Fibroblast of lung (primary cell): Measurements from ENCODE around the gene GPC6. TPM values are rescaled to one million over a fixed set of nuclear protein-coding genes. Genes with fewer than 3 reads are reported as not detected.

Source experiments
- DNase-seq, 2 donors: peaks; one replicate each; pipeline versions ENCODE4 v3.0.0 to v3.0.0-alpha.2; 2010; ENCODE audit warnings: low read depth in 2 of 2
- H2AFZ ChIP-seq: 2 replicates; pipeline ENCODE4 v1.5.1; 2012; ENCODE audit warnings: low read length, control low read depth, inconsistent platforms
- H3K27ac ChIP-seq: 2 replicates; pipeline ENCODE4 v1.5.1; 2011; ENCODE audit warnings: low read length, control low read depth; ENCODE audit not compliant: insufficient read depth
- H3K27me3 ChIP-seq: 2 replicates; pipeline ENCODE4 v1.5.1; 2011; ENCODE audit warnings: mild to moderate bottlenecking, low read length; ENCODE audit not compliant: control insufficient read depth, insufficient read depth
- H3K36me3 ChIP-seq: 2 replicates; pipeline ENCODE4 v1.5.1; 2011; ENCODE audit warnings: low read length; ENCODE audit not compliant: control insufficient read depth, insufficient read depth
- H3K4me1 ChIP-seq: 2 replicates; pipeline ENCODE4 v1.5.1; 2011; ENCODE audit warnings: low read length; ENCODE audit not compliant: control insufficient read depth, insufficient read depth; ENCODE audit errors: extremely low read depth
- H3K4me2 ChIP-seq: 2 replicates; pipeline ENCODE4 v1.5.1; 2011; ENCODE audit warnings: low read length, control low read depth; ENCODE audit not compliant: insufficient read depth; ENCODE audit errors: extremely low read depth
- H3K4me3 ChIP-seq, 4 experiments: fragments of 200-600 bp in 1 of 4; sonication (generic) in 1 of 4; replicated peaks in 1 of 4; 2 replicates each; pipeline ENCODE4 v1.5.1; 2011 to 2016; ENCODE audit warnings: low read length in 4 of 4, low read depth in 3 of 4, mild to moderate bottlenecking in 3 of 4, control low read depth in 2 of 4, inconsistent platforms in 1 of 4, mixed read lengths in 1 of 4; ENCODE audit not compliant: insufficient read depth in 1 of 4; ENCODE audit errors: control extremely low read depth in 1 of 4
- H3K79me2 ChIP-seq: 2 replicates; pipeline ENCODE4 v1.5.1; 2012; ENCODE audit warnings: mild to moderate bottlenecking, low read length, inconsistent platforms; ENCODE audit not compliant: control insufficient read depth, insufficient read depth
- H3K9ac ChIP-seq: 2 replicates; pipeline ENCODE4 v1.5.1; 2011; ENCODE audit warnings: mild to moderate bottlenecking, low read length, control low read depth; ENCODE audit not compliant: insufficient read depth
- H3K9me3 ChIP-seq: 2 replicates; pipeline ENCODE4 v1.5.1; 2012; ENCODE audit warnings: low read depth, low read length; ENCODE audit not compliant: control insufficient read depth, insufficient read depth
- H4K20me1 ChIP-seq: 2 replicates; pipeline ENCODE4 v1.5.1; 2011; ENCODE audit warnings: low read length; ENCODE audit not compliant: control insufficient read depth, insufficient read depth; ENCODE audit errors: extremely low read depth
- EZH2 ChIP-seq: IDR thresholded peaks from 2 replicates; pipeline ENCODE4 v1.5.1; 2012; ENCODE audit warnings: low read length, control low read depth, mild to moderate bottlenecking; ENCODE audit errors: missing control alignments
- polyA plus RNA-seq, 2 donors: library from polyadenylated mRNA; depleted of rRNA in 1 of 2; stranded (reverse) in 1 of 2; unstranded in 1 of 2; fragments of >200 nt; gene quantifications; 2 replicates each; pipeline ENCODE4 v1.2.1, GENCODE V29; 2011 to 2012; ENCODE audit warnings: missing spikeins in 1 of 2
- total RNA-seq: library from RNA; depleted of rRNA; stranded (reverse); fragments of >200 nt; gene quantifications from 2 replicates; pipeline ENCODE4 v1.2.1, GENCODE V29; 2014
- TF ChIP-seq, protein P1 (sequence below), 2 donors: IDR thresholded peaks in 1 of 2; conservative IDR thresholded peaks in 1 of 2; 1 replicate in 1 of 2; 2 replicates in 1 of 2; pipeline ENCODE4 v1.5.1; 2011 to 2012; ENCODE audit warnings: low read length in 2 of 2, control low read depth in 1 of 2, inconsistent platforms in 1 of 2, low read depth in 1 of 2, mild to moderate bottlenecking in 1 of 2

GPC6 gene
- total and polyA plus RNA-seq, 2 donors (not counting 1 experiment from before 2014, with no cell fraction given), result 11.2 to 33.7 TPM

DNA sequence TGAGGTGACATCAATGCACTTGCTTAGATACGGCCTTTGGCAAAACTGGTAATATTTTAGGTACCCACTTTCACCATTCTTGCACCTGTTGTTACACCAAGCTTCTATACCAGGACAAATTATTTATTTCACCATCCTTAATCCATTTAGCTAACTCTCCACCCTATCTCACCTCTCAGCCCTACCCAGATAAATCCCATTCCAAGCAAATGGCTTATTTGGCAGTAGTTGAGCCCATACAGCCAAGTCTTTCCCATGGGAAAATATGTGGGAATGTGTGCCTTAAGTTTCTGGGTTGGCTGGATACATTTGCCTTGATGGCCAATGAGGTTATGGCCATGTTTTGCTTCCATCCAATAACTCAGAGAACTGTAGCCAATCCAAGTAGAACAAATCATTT, 551.9 kb downstream of the GPC6 start:
- Histone ChIP-seq H3K36me3 (no peaks in the 10 kb centered on the region), H4K20me1 (no peaks in the 10 kb centered on the region), H3K4me1 (peaks cover 3% of the 10 kb centered on the region), H3K9me3 (no peaks in the 10 kb centered on the region), H3K9ac (no peak overlapping the region), H2AFZ (no peak overlapping the region), H3K27me3 (no peaks in the 10 kb centered on the region), H3K27ac (no peak overlapping the region), H3K4me2 (no peak overlapping the region), H3K4me3 (no peak overlapping the region), H3K79me2 (no peaks in the 10 kb centered on the region)
- DNase-seq, result no peak
- no peak for TF ChIP-seq EZH2
- TF ChIP-seq, protein P1, sequence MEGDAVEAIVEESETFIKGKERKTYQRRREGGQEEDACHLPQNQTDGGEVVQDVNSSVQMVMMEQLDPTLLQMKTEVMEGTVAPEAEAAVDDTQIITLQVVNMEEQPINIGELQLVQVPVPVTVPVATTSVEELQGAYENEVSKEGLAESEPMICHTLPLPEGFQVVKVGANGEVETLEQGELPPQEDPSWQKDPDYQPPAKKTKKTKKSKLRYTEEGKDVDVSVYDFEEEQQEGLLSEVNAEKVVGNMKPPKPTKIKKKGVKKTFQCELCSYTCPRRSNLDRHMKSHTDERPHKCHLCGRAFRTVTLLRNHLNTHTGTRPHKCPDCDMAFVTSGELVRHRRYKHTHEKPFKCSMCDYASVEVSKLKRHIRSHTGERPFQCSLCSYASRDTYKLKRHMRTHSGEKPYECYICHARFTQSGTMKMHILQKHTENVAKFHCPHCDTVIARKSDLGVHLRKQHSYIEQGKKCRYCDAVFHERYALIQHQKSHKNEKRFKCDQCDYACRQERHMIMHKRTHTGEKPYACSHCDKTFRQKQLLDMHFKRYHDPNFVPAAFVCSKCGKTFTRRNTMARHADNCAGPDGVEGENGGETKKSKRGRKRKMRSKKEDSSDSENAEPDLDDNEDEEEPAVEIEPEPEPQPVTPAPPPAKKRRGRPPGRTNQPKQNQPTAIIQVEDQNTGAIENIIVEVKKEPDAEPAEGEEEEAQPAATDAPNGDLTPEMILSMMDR (conservative IDR thresholded peaks at IDR 0.05 in 1 of 2, IDR thresholded peaks at IDR 0.05 in 1 of 2; ENCODE audit: low read depth in 1 of 2, low read length in 2 of 2), result no peak

DNA sequence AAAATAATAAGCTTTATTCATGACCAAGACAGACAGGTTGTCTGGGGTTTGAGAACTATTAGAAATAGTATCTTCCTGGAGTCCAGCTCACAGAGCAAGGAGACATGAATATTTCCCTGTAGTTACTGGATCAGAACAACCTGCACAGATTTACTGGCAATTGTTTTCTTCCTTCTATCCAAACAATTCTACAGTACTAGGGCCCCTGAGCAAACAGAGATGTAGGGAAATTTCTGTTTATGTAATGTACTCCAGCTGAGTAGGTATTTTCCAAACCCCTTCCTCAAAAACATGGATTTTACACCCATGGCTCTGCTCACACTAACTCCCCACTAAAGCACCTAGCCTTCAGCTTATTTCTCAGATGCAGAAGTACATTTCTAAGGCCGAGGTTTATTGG, 557.6 kb downstream of the GPC6 start:
- H3K4me2 ChIP-seq, result no peak overlapping the region
- DNase-seq, result no peak
- no peaks in the 10 kb centered on the region for H3K79me2 ChIP-seq
- H3K36me3 ChIP-seq, result no peaks in the 10 kb centered on the region
- TF ChIP-seq EZH2, result no peak
- TF ChIP-seq, protein P1 (conservative IDR thresholded peaks at IDR 0.05 in 1 of 2, IDR thresholded peaks at IDR 0.05 in 1 of 2; ENCODE audit: low read depth in 1 of 2, low read length in 2 of 2), result no peak
- no peak overlapping the region for H3K9ac ChIP-seq
- no peak overlapping the region for H2AFZ ChIP-seq
- no peaks in the 10 kb centered on the region for H4K20me1 ChIP-seq
- H3K4me3 ChIP-seq, result no peak overlapping the region
- no peak overlapping the region for H3K27ac ChIP-seq
- no peaks in the 10 kb centered on the region for H3K9me3 ChIP-seq
- H3K27me3 ChIP-seq, result no peaks in the 10 kb centered on the region
- no peaks in the 10 kb centered on the region for H3K4me1 ChIP-seq

DNA sequence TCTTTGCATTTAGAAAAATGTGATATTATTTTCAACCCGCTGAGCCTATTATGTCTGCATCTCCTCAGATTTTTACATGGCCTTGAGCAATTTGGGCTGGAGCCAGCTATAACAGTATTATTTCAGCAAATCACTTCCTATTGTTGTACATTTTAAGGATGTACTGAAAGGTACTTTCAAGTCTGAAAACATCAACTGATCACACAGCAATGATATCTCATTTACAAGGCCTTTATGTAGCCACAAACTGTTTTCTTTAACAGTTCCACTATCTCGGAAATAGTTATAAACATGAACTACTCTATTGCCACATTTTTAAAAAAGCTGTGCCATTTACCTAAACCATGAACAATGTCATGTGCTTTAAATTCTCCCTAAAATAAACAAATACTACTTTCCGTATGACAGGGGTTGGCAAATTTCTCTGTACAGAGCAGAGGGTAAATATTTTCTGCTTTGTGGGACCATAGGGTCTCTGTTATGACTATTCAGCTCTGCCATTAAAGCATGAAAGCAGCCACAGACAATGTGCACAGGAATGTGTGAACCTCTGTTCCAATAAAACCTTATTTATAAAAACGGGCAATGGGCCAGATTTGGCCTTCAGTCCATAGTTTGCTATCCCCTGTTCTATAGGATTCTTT, 560.4 kb downstream of the GPC6 start:
- H3K27me3 ChIP-seq, result no peaks in the 10 kb centered on the region
- H3K4me3 ChIP-seq, result no peak overlapping the region
- H3K27ac ChIP-seq, result no peak overlapping the region
- no peaks in the 10 kb centered on the region for H3K36me3 ChIP-seq
- TF ChIP-seq, protein P1 (conservative IDR thresholded peaks at IDR 0.05 in 1 of 2, IDR thresholded peaks at IDR 0.05 in 1 of 2; ENCODE audit: low read depth in 1 of 2, low read length in 2 of 2), result no peak
- no peak for TF ChIP-seq EZH2
- no peak overlapping the region for H3K4me2 ChIP-seq
- H4K20me1 ChIP-seq, result no peaks in the 10 kb centered on the region
- no peak overlapping the region for H3K9ac ChIP-seq
- DNase-seq, result peak in 1 of 2 donors; percentile 10
- no peak overlapping the region for H2AFZ ChIP-seq
- H3K9me3 ChIP-seq, result no peaks in the 10 kb centered on the region
- H3K4me1 ChIP-seq, result no peaks in the 10 kb centered on the region
- H3K79me2 ChIP-seq, result no peaks in the 10 kb centered on the region
